Tibial nerve (tissue), 4 donors: ENCODE measurements around the gene NKIRAS1.
"Not testable (repeated sequence)": the region's sequence is repeated elsewhere in the genome, so short reads cannot be mapped to it uniquely, and the experiment has no call there.

Experiments
- CTCF ChIP-seq, 5 experiments: fragments of 200-600 bp in 3 of 5; fragments of 450-650 bp in 2 of 5; sonication (generic) in 3 of 5; IDR thresholded peaks; one replicate each; pipeline ENCODE4 v1.5.1; 2016 to 2019; ENCODE audit warnings: antibody characterized with exemption in 5 of 5, mild to moderate bottlenecking in 3 of 5, moderate library complexity in 2 of 5
- EP300 ChIP-seq, 2 donors: sonication (generic); formaldehyde crosslinking; IDR thresholded peaks; one replicate each; pipeline ENCODE4 v1.6.1; 2017; ENCODE audit warnings: antibody characterized with exemption in 2 of 2, mild to moderate bottlenecking in 1 of 2
- POLR2A ChIP-seq, 2 donors: fragments of 450-650 bp; IDR thresholded peaks; one replicate each; pipeline ENCODE4 v1.6.1; 2017; ENCODE audit warnings: antibody characterized with exemption in 2 of 2, mild to moderate bottlenecking in 2 of 2, moderate library complexity in 2 of 2

GRCh38 chr3:23849462-23849861 lies 67.3 kb downstream of the NKIRAS1 start:
- TF ChIP-seq CTCF, POLR2A, EP300 (IDR thresholded peaks at IDR 0.05): not testable (repeated sequence)
